8988T (cell line): ENCODE data around the gene ALPL.

Experiments used
- DNase-seq: peaks from one replicate; pipeline ENCODE4 v3.0.0; 2011

The ALPL gene

GRCh38 chr1:21584096-21584495 lies 74.9 kb downstream of the ALPL start:
- no peak for DNase-seq

GRCh38 chr1:21585037-21585436 lies 75.8 kb downstream of the ALPL start:
- DNase-seq: no peak

GRCh38 chr1:21586222-21586621 lies 77.0 kb downstream of the ALPL start:
- DNase-seq: no peak

GRCh38 chr1:21586846-21587601 lies 77.8 kb downstream of the ALPL start:
- peak; percentile 88 for DNase-seq

- DNase-seq: no peak
Observed at GRCh38 chr1:21587602-21587953, 78.4 kb downstream of the ALPL start.

GRCh38 chr1:21589618-21590017 lies 80.4 kb downstream of the ALPL start:
- no peak for DNase-seq

- DNase-seq: no peak
Observed at GRCh38 chr1:21590126-21590880, 81.1 kb downstream of the ALPL start.

GRCh38 chr1:21590934-21591333 lies 81.7 kb downstream of the ALPL start:
- no peak for DNase-seq

- DNase-seq: no peak
Observed at GRCh38 chr1:21592086-21592865, 83.1 kb downstream of the ALPL start.

GRCh38 chr1:21593231-21593630 lies 84.0 kb downstream of the ALPL start:
- DNase-seq: no peak

- DNase-seq: no peak
Observed at GRCh38 chr1:21594501-21594900, 85.3 kb downstream of the ALPL start.

GRCh38 chr1:21594935-21595897 lies 86.0 kb downstream of the ALPL start:
- DNase-seq: peak; percentile 73

GRCh38 chr1:21596174-21596573 lies 87.0 kb downstream of the ALPL start:
- DNase-seq: no peak

- DNase-seq: no peak
Observed at GRCh38 chr1:21596628-21597027, 87.4 kb downstream of the ALPL start.

GRCh38 chr1:21597753-21598152 lies 88.5 kb downstream of the ALPL start:
- no peak for DNase-seq

- no peak for DNase-seq
Observed at GRCh38 chr1:21598417-21598816, 89.2 kb downstream of the ALPL start.

GRCh38 chr1:21598904-21599303 lies 89.7 kb downstream of the ALPL start:
- no peak for DNase-seq

- DNase-seq: no peak
Observed at GRCh38 chr1:21599402-21599801, 90.2 kb downstream of the ALPL start.

- DNase-seq: no peak
Observed at GRCh38 chr1:21601278-21602048, 92.2 kb downstream of the ALPL start.

- no peak for DNase-seq
Observed at GRCh38 chr1:21603177-21604138, 94.2 kb downstream of the ALPL start.
